HCT116 (cell line): ENCODE measurements around the gene KRT13. TPM values are rescaled to one million over a fixed set of nuclear protein-coding genes. Genes with fewer than 3 reads are reported as not detected.

Experiments
- ATAC-seq: fragments of 200-7000 bp; cut with Tn5 transposase; 2 replicates; pipeline ENCODE4 v1.9.1; 2020; ENCODE audit warnings: mild to moderate bottlenecking, moderate library complexity
- BruUV-seq: library from RNA; stranded (reverse); fragments of 400-500 nt; replicated peaks from 2 replicates; lab custom pipeline; 2021; lab: Mats Ljungman, UMichigan
- CTCF ChIA-PET: fragments of 300-600 bp; sonication (Branson Sonifier 250); formaldehyde crosslinking; loops from one replicate; lab custom pipeline; 2021; ENCODE audit warnings: antibody characterized with exemption; lab: Charles Lee
- POLR2A ChIA-PET: fragments of 300-600, 350-600 bp; sonication (Branson Sonifier 250); formaldehyde crosslinking; loops from one replicate; lab custom pipeline; 2021; ENCODE audit warnings: antibody characterized with exemption; lab: Charles Lee
- RAD21 ChIA-PET, 2 experiments: fragments of 300-600 bp; sonication (Branson Sonifier 250); formaldehyde crosslinking; loops; one replicate each; lab custom pipeline; 2023; ENCODE audit warnings: low total read pairs in 2 of 2; ENCODE audit not compliant: uncharacterized antibody in 2 of 2, unreplicated experiment in 2 of 2, low non-redundant PET in 1 of 2; lab: Charles Lee
- DNase-seq: peaks from one replicate; pipeline ENCODE4 v3.0.0-alpha.2; 2010; ENCODE audit warnings: low read depth, low spot score
- H2AFZ ChIP-seq: fragments of 200-600 bp; shearing (Covaris generic), sonication (generic); 2 replicates; pipeline ENCODE4 v1.6.1; 2017; ENCODE audit warnings: low read depth, mixed run types, mixed read lengths, antibody characterized with exemption, low read length; ENCODE audit not compliant: poor library complexity, severe bottlenecking
- H3K27ac ChIP-seq: 2 replicates; pipeline ENCODE4 v1.5.1; 2012; ENCODE audit warnings: low read depth, low read length
- H3K27me3 ChIP-seq: fragments of 200-600 bp; sonication (generic); 2 replicates; pipeline ENCODE4 v1.6.1; 2016; ENCODE audit warnings: mixed run types, low read length, mixed read lengths; ENCODE audit not compliant: insufficient read depth
- H3K36me3 ChIP-seq, 2 experiments: fragments of 200-500 bp in 1 of 2; fragments of 200-600 bp in 1 of 2; sonication (Bioruptor generic) in 1 of 2; sonication (generic) in 1 of 2; 2 replicates each; pipeline versions ENCODE4 v1.5.1 to v1.6.1; 2014 to 2016; ENCODE audit warnings: low read length in 2 of 2, inconsistent platforms in 1 of 2, mixed read lengths in 1 of 2, mixed run types in 1 of 2; ENCODE audit not compliant: insufficient read depth in 2 of 2, control insufficient read depth in 1 of 2
- H3K4me1 ChIP-seq, 2 experiments: fragments of 200-600 bp in 1 of 2; sonication (generic) in 1 of 2; 2 replicates each; pipeline versions ENCODE4 v1.5.1 to v1.6.1; 2012 to 2017; ENCODE audit warnings: low read length in 2 of 2, inconsistent platforms in 1 of 2, mild to moderate bottlenecking in 1 of 2, mixed read lengths in 1 of 2, mixed run types in 1 of 2, moderate library complexity in 1 of 2; ENCODE audit not compliant: insufficient read depth in 2 of 2, control insufficient read depth in 1 of 2
- H3K4me2 ChIP-seq: fragments of 200-600 bp; sonication (generic); 2 replicates; pipeline ENCODE4 v1.6.1; 2017; ENCODE audit warnings: mixed run types, low read length, mixed read lengths
- H3K4me3 ChIP-seq, 2 experiments: fragments of 200-600 bp in 1 of 2; sonication (generic) in 1 of 2; replicated peaks in 1 of 2; 2 replicates each; pipeline ENCODE4 v1.5.1; 2011 to 2016; ENCODE audit warnings: low read length in 2 of 2, control low read depth in 1 of 2, low read depth in 1 of 2, mild to moderate bottlenecking in 1 of 2, mixed read lengths in 1 of 2, mixed run types in 1 of 2
- H3K79me2 ChIP-seq: fragments of 200-600 bp; sonication (generic); 2 replicates; pipeline ENCODE4 v1.6.1; 2017; ENCODE audit warnings: mild to moderate bottlenecking, mixed run types, low read length, moderate library complexity, mixed read lengths; ENCODE audit not compliant: insufficient read depth
- H3K9ac ChIP-seq: fragments of 200-600 bp; sonication (generic); 2 replicates; pipeline ENCODE4 v1.6.1; 2016; ENCODE audit warnings: low read length, mixed read lengths
- H3K9me2 ChIP-seq: fragments of 200-600 bp; sonication (generic), shearing (Covaris generic); 2 replicates; pipeline ENCODE4 v1.6.1; 2017; ENCODE audit warnings: mixed run types, mild to moderate bottlenecking, moderate library complexity; ENCODE audit not compliant: insufficient read depth
- H3K9me3 ChIP-seq, 2 experiments: fragments of 200-500 bp in 1 of 2; fragments of 200-600 bp in 1 of 2; sonication (Bioruptor generic) in 1 of 2; sonication (generic) in 1 of 2; 2 replicates each; pipeline ENCODE4 v1.6.1; 2014 to 2017; ENCODE audit warnings: low read length in 2 of 2, mixed read lengths in 2 of 2, inconsistent platforms in 1 of 2, low read depth in 1 of 2, mild to moderate bottlenecking in 1 of 2, mixed run types in 1 of 2, moderate library complexity in 1 of 2; ENCODE audit not compliant: control insufficient read depth in 1 of 2, insufficient read depth in 1 of 2
- H4K20me1 ChIP-seq: fragments of 200-600 bp; sonication (generic), shearing (Covaris generic); 2 replicates; pipeline ENCODE4 v1.6.1; 2017; ENCODE audit warnings: mixed run types, mild to moderate bottlenecking, moderate library complexity; ENCODE audit not compliant: insufficient read depth
- ELF1 ChIP-seq: IDR thresholded peaks from 2 replicates; pipeline ENCODE4 v1.6.1; 2012; ENCODE audit warnings: low read depth, borderline replicate concordance
- EZH2 ChIP-seq: fragments of 200-600 bp; sonication (generic); IDR thresholded peaks from 2 replicates; pipeline ENCODE4 v1.6.1; 2017; ENCODE audit warnings: antibody characterized with exemption, mixed run types
- JUND ChIP-seq: IDR thresholded peaks from 2 replicates; pipeline ENCODE4 v1.6.1; 2012
- MAX ChIP-seq: IDR thresholded peaks from 2 replicates; pipeline ENCODE4 v1.6.1; 2012
- POLR2AphosphoS5 ChIP-seq: IDR thresholded peaks from 2 replicates; pipeline ENCODE4 v1.6.1; 2011; ENCODE audit warnings: mild to moderate bottlenecking, low read depth, low read length, moderate library complexity
- SRF ChIP-seq: IDR thresholded peaks from 2 replicates; pipeline ENCODE4 v1.6.1; 2012; ENCODE audit warnings: low read depth
- TCF7L2 ChIP-seq: IDR thresholded peaks from 2 replicates; pipeline ENCODE4 v1.7.0; 2011; ENCODE audit warnings: borderline replicate concordance, inconsistent platforms; ENCODE audit not compliant: insufficient read depth, insufficient read length; ENCODE audit errors: extremely low read depth
- intact Hi-C: fragments of 100-400 bp; cut with micrococcal nuclease; formaldehyde crosslinking; loops from 2 replicates; pipeline ENCODE4 v1.10.0; 2022
- total RNA-seq: library from RNA; stranded (reverse); gene quantifications from one replicate; pipeline ENCODE4 v1.2.1, GENCODE V29; 2021; ENCODE audit not compliant: unreplicated experiment
- TF ChIP-seq, protein P1 (sequence below): IDR thresholded peaks from 2 replicates; pipeline ENCODE4 v1.6.1; 2011; ENCODE audit warnings: mild to moderate bottlenecking, low read length, moderate library complexity; ENCODE audit not compliant: insufficient replicate concordance; ENCODE audit errors: extremely low read depth

Gene KRT13
- total RNA-seq, 1 experiment from 2014 or later = 3.7 TPM

DNA sequence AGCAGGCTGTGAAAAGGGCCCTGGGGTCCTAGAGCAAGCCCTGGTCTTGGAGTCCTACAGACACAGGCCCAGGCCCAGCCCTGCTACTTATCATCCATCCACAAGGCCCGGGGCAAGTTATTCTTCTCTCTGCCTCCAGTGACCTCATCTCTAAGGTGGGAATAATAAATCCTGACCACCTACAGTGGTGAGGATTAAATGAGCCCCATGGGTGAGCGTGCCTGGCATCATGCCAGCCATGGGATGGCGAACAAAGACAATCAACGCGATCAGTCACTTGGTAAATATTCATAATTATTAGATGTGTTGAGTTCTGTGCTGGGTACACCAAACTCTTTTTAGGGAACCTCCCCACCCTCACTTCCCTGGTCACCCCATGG, 7.7 kb upstream of the KRT13 start:
- intact Hi-C loops = no loop called here
- TF ChIP-seq EZH2 (no peak), TCF7L2 (no peak), JUND (no peak), SRF (no peak), MAX (no peak), POLR2AphosphoS5 (no peak), ELF1 (no peak)
- TF ChIP-seq, protein P1, sequence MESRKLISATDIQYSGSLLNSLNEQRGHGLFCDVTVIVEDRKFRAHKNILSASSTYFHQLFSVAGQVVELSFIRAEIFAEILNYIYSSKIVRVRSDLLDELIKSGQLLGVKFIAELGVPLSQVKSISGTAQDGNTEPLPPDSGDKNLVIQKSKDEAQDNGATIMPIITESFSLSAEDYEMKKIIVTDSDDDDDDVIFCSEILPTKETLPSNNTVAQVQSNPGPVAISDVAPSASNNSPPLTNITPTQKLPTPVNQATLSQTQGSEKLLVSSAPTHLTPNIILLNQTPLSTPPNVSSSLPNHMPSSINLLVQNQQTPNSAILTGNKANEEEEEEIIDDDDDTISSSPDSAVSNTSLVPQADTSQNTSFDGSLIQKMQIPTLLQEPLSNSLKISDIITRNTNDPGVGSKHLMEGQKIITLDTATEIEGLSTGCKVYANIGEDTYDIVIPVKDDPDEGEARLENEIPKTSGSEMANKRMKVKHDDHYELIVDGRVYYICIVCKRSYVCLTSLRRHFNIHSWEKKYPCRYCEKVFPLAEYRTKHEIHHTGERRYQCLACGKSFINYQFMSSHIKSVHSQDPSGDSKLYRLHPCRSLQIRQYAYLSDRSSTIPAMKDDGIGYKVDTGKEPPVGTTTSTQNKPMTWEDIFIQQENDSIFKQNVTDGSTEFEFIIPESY = no peak

More for the DNA sequence above, 7.7 kb upstream of the KRT13 start:
- no peak for ATAC-seq
- Histone ChIP-seq H4K20me1 (no peaks in the 10 kb centered on the region), H3K4me2 (no peak overlapping the region), H3K27me3 (no peaks in the 10 kb centered on the region), H2AFZ (no peak overlapping the region), H3K9me2 (no peaks in the 10 kb centered on the region), H3K79me2 (no peaks in the 10 kb centered on the region), H3K4me1 (peaks cover 13 to 45% of the 10 kb centered on the region in 2 experiments), H3K36me3 (0 out of 4 replicates have a peak, but pooled peaks cover 0 to 5% of the 10 kb centered on the region in 2 experiments), H3K9me3 (no peaks in the 10 kb centered on the region), H3K27ac (no peak overlapping the region), H3K4me3 (no peak overlapping the region), H3K9ac (no peak overlapping the region)
- no TSS peak for BruUV-seq
- ChIA-PET CTCF (no interaction called here), RAD21 (no interaction called here), POLR2A (no interaction called here)
- no peak for DNase-seq
